Measurements from ENCODE around the gene RNASEH2A. TPM values are rescaled to one million over a fixed set of nuclear protein-coding genes. Genes with fewer than 3 reads are reported as not detected.
A peak's percentile ranks its signal among the peaks of the same experiment; 100 is the strongest.
"Not testable (repeated sequence)": the region's sequence is repeated elsewhere in the genome, so short reads cannot be mapped to it uniquely, and the experiment has no call there.

Gene RNASEH2A
- total RNA-seq, 1 donor from 2014 or later = 9.9 TPM

GRCh38 chr19:12815088-12815487 lies 8.7 kb downstream of the RNASEH2A start:
- peaks cover 6% of the 10 kb centered on the region for H3K36me3 Mint-ChIP-seq (ENCODE audit: low read depth)
- no peaks in the 10 kb centered on the region for H3K9me3 Mint-ChIP-seq (ENCODE audit: low read depth)
- no peak for TF ChIP-seq CTCF (IDR thresholded peaks at IDR 0.05)
- no peaks in the 10 kb centered on the region for H3K27me3 Mint-ChIP-seq (ENCODE audit: low read depth)
- no peak overlapping the region for H3K27ac Mint-ChIP-seq (ENCODE audit: unreplicated experiment)
- DNase-seq (ENCODE audit: low spot score) = no peak
- no peaks in the 10 kb centered on the region for H3K4me1 Mint-ChIP-seq (ENCODE audit: low read depth)
- no peak overlapping the region for H3K4me3 Mint-ChIP-seq (ENCODE audit: unreplicated experiment)

- H3K27me3 Mint-ChIP-seq (ENCODE audit: low read depth); H3K27ac Mint-ChIP-seq (ENCODE audit: unreplicated experiment); H3K9me3 Mint-ChIP-seq (ENCODE audit: low read depth); H3K36me3 Mint-ChIP-seq (ENCODE audit: low read depth); H3K4me3 Mint-ChIP-seq (ENCODE audit: unreplicated experiment); H3K4me1 Mint-ChIP-seq (ENCODE audit: low read depth); DNase-seq (ENCODE audit: low spot score): not testable (repeated sequence)
These were observed 10.8 kb downstream of the RNASEH2A start for GRCh38 chr19:12817188-12817587.

- not testable (repeated sequence) for H3K27me3 Mint-ChIP-seq (ENCODE audit: low read depth); H3K36me3 Mint-ChIP-seq (ENCODE audit: low read depth); DNase-seq (ENCODE audit: low spot score); H3K27ac Mint-ChIP-seq (ENCODE audit: unreplicated experiment); H3K9me3 Mint-ChIP-seq (ENCODE audit: low read depth); H3K4me1 Mint-ChIP-seq (ENCODE audit: low read depth); H3K4me3 Mint-ChIP-seq (ENCODE audit: unreplicated experiment)
These were observed 11.4 kb downstream of the RNASEH2A start for GRCh38 chr19:12817810-12818209.

GRCh38 chr19:12821761-12822160 lies 15.4 kb downstream of the RNASEH2A start:
- Mint-ChIP-seq H3K27ac (ENCODE audit: unreplicated experiment) (no peak overlapping the region), H3K4me3 (ENCODE audit: unreplicated experiment) (no peak overlapping the region), H3K9me3 (ENCODE audit: low read depth) (peaks cover 7% of the 10 kb centered on the region), H3K27me3 (ENCODE audit: low read depth) (peaks cover 10% of the 10 kb centered on the region), H3K4me1 (ENCODE audit: low read depth) (peaks cover 6% of the 10 kb centered on the region), H3K36me3 (ENCODE audit: low read depth) (peaks cover 2% of the 10 kb centered on the region)
- TF ChIP-seq CTCF (IDR thresholded peaks at IDR 0.05) = no peak
- DNase-seq (ENCODE audit: low spot score) = no peak

- H3K27me3 Mint-ChIP-seq (ENCODE audit: low read depth) = peaks cover 26% of the 10 kb centered on the region
- peaks cover 2% of the 10 kb centered on the region for H3K36me3 Mint-ChIP-seq (ENCODE audit: low read depth)
- peak; percentile 75 for TF ChIP-seq CTCF (IDR thresholded peaks at IDR 0.05)
- H3K9me3 Mint-ChIP-seq (ENCODE audit: low read depth) = peaks cover 7% of the 10 kb centered on the region
- peak overlapping the region; percentile 50 for H3K4me3 Mint-ChIP-seq (ENCODE audit: unreplicated experiment)
- H3K27ac Mint-ChIP-seq (ENCODE audit: unreplicated experiment) = no peak overlapping the region
- H3K4me1 Mint-ChIP-seq (ENCODE audit: low read depth) = peaks cover 6% of the 10 kb centered on the region
- DNase-seq (ENCODE audit: low spot score) = no peak
These were observed 19.1 kb downstream of the RNASEH2A start for GRCh38 chr19:12825254-12826131.

- Mint-ChIP-seq H3K4me1 (ENCODE audit: low read depth) (peaks cover 13% of the 10 kb centered on the region), H3K9me3 (ENCODE audit: low read depth) (no peaks in the 10 kb centered on the region), H3K27ac (ENCODE audit: unreplicated experiment) (no peak overlapping the region), H3K36me3 (ENCODE audit: low read depth) (no peaks in the 10 kb centered on the region), H3K4me3 (ENCODE audit: unreplicated experiment) (no peak overlapping the region), H3K27me3 (ENCODE audit: low read depth) (peaks cover 49% of the 10 kb centered on the region)
- DNase-seq (ENCODE audit: low spot score) = no peak
- TF ChIP-seq CTCF (IDR thresholded peaks at IDR 0.05) = no peak
These were observed 22.1 kb downstream of the RNASEH2A start for GRCh38 chr19:12828494-12828893.

Data from chondrocyte (in vitro differentiated cells).